K562 (cell line): Measurements from ENCODE around the gene TAPBPL.

Experiments used
- ARID2 ChIP-seq: fragments of 450-650 bp; IDR thresholded peaks from 2 replicates; pipeline ENCODE4 v1.6.1; 2017; ENCODE audit warnings: antibody characterized with exemption, mild to moderate bottlenecking
- CTCF ChIP-seq, 3 experiments: IDR thresholded peaks in 2 of 3; conservative IDR thresholded peaks in 1 of 3; 2 replicates each; pipeline ENCODE4 v1.5.1; 2011 to 2012; ENCODE audit warnings: low read length in 3 of 3, mild to moderate bottlenecking in 3 of 3, control low read depth in 2 of 3, improper control_type of control experiment in 1 of 3, inconsistent platforms in 1 of 3, low read depth in 1 of 3, mixed read lengths in 1 of 3, moderate library complexity in 1 of 3; ENCODE audit not compliant: insufficient read depth in 2 of 3
- MAX ChIP-seq: sonication (generic); formaldehyde crosslinking; IDR thresholded peaks from 2 replicates; pipeline ENCODE4 v1.9.0; 2022; ENCODE audit warnings: mild to moderate bottlenecking, missing genetic modification reagents
- MTF1 ChIP-seq: fragments of 250-450 bp; sonication (Bioruptor Pico); IDR thresholded peaks from 2 replicates; pipeline ENCODE4 v1.9.0; 2021; ENCODE audit warnings: moderate library complexity, mild to moderate bottlenecking, inconsistent platforms, borderline replicate concordance
- POLR2AphosphoS5 ChIP-seq: IDR thresholded peaks from 2 replicates; pipeline ENCODE4 v1.6.1; 2011; ENCODE audit warnings: mild to moderate bottlenecking, low read depth, low read length, moderate library complexity; ENCODE audit not compliant: control insufficient read depth, insufficient read depth
- YY1 ChIP-seq, 3 experiments: IDR thresholded peaks; 2 replicates each; pipeline ENCODE4 v1.6.1; 2011; ENCODE audit warnings: low read length in 2 of 3, mild to moderate bottlenecking in 2 of 3, moderate library complexity in 2 of 3, borderline replicate concordance in 1 of 3, control low read depth in 1 of 3, low read depth in 1 of 3; ENCODE audit not compliant: insufficient read depth in 3 of 3, insufficient replicate concordance in 2 of 3, control insufficient read depth in 1 of 3, insufficient read length in 1 of 3; ENCODE audit errors: extremely low read depth in 1 of 3
- ZNF124 ChIP-seq: sonication (generic); formaldehyde crosslinking; IDR thresholded peaks from 2 replicates; pipeline ENCODE4 v1.8.1; 2022; ENCODE audit warnings: missing genetic modification reagents

GRCh38 chr12:6463858-6464257 is 12.0 kb downstream of the TAPBPL start:
- TF ChIP-seq CTCF (IDR thresholded peaks at IDR 0.05 in 2 of 3, conservative IDR thresholded peaks at IDR 0.05 in 1 of 3; ENCODE audit: insufficient read depth in 2 of 3, low read depth in 1 of 3, low read length in 3 of 3) (no peak), YY1 (IDR thresholded peaks at IDR 0.05; ENCODE audit: borderline replicate concordance in 1 of 3, control insufficient read depth in 1 of 3, extremely low read depth in 1 of 3, insufficient read depth in 3 of 3, insufficient read length in 1 of 3, insufficient replicate concordance in 2 of 3, low read depth in 1 of 3, low read length in 2 of 3) (no peak), ZNF124 (CRISPR knock-in tag) (no peak), POLR2AphosphoS5 (no peak), MTF1 (CRISPR knock-in tag) (no peak), MAX (CRISPR knock-in tag) (no peak), ARID2 (no peak)
